ENCODE results near the gene HNF1B. TPM values are rescaled to one million over a fixed set of nuclear protein-coding genes. Genes with fewer than 3 reads are reported as not detected.

HNF1B gene
- total and polyA plus RNA-seq, 2 donors (not counting 3 experiments of a cell fraction or from before 2014, with no cell fraction given): not detected

GRCh38 chr17:37717627-37718323 lies 27.1 kb downstream of the HNF1B start:
- ChIA-PET CTCF (interaction anchor here (0.8 to 1.9 kb wide), 2 partner anchors 8 to 53 kb away, joined by 3 to 5 read pairs; no protein-coding TSS in a partner anchor), POLR2A (no interaction called here)
- no TSS peak for BruUV-seq (replicated peaks)
- no peaks in the 10 kb centered on the region for H3K9me3 ChIP-seq (replicated peaks; ENCODE audit: control insufficient read depth, insufficient read depth, low read length)
- intact Hi-C loops (cut with micrococcal nuclease) (no loop called here), dilution Hi-C loops (cut with MboI; ENCODE audit: extremely low pct_ligation_motif_present, low sequenced_read_pairs) (no loop called here)
- no peak overlapping the region for H3K4me2 ChIP-seq (ENCODE audit: insufficient read depth, low read length)
- H2AFZ ChIP-seq (ENCODE audit: low read depth, low read length): no peak overlapping the region
- no peaks in the 10 kb centered on the region for H3K79me2 ChIP-seq (ENCODE audit: control insufficient read depth, insufficient read depth, low read length)
- no peak overlapping the region for H3K9ac ChIP-seq (replicated peaks; ENCODE audit: extremely low read depth, insufficient read depth, low read length)
- H3K27ac ChIP-seq (ENCODE audit: insufficient read depth, low read depth, low read length): no peak overlapping the region
- H4K20me1 ChIP-seq (replicated peaks; ENCODE audit: control insufficient read depth, extremely low read depth, insufficient read depth, low read length): no peaks in the 10 kb centered on the region
- no peaks in the 10 kb centered on the region for H3K36me3 ChIP-seq (ENCODE audit: control insufficient read depth in 2 of 2, extremely low read depth in 1 of 2, insufficient read depth in 2 of 2, low read length in 2 of 2)
- FAIRE-seq (no peak), DNase-seq (ENCODE audit: low read depth, low spot score) (no peak)
- no peak for TF ChIP-seq GATA2 (IDR thresholded peaks at IDR 0.05; ENCODE audit: insufficient read depth, insufficient read length, low read depth, low read length)
- TF ChIP-seq POLR2AphosphoS5 (IDR thresholded peaks at IDR 0.05; ENCODE audit: insufficient read depth, low read depth, low read length): no peak
- no peak for TF ChIP-seq JUN (IDR thresholded peaks at IDR 0.05; ENCODE audit: borderline replicate concordance, insufficient read depth, insufficient read length, low read depth)
- TF ChIP-seq POLR2A (IDR thresholded peaks at IDR 0.05; ENCODE audit: low read depth, low read length): no peak
- H3K4me1 ChIP-seq (ENCODE audit: control insufficient read depth, extremely low read depth, insufficient read depth, low read length): no peaks in the 10 kb centered on the region
- no peaks in the 10 kb centered on the region for H3K9me1 ChIP-seq (replicated peaks; ENCODE audit: control insufficient read depth, extremely low read depth, insufficient read depth, low read length)
- H3K27me3 ChIP-seq (ENCODE audit: control insufficient read depth in 2 of 2, insufficient read depth in 2 of 2, low read length in 2 of 2): peaks cover 18 to 31% of the 10 kb centered on the region in 2 experiments
- no peak overlapping the region for H3K4me3 ChIP-seq (replicated peaks in 1 of 3; ENCODE audit: insufficient read depth in 1 of 3, low read depth in 1 of 3, low read length in 3 of 3)

- no peak overlapping the region for H3K9ac ChIP-seq (replicated peaks; ENCODE audit: extremely low read depth, insufficient read depth, low read length)
- no peak overlapping the region for H3K27ac ChIP-seq (ENCODE audit: insufficient read depth, low read depth, low read length)
- no peak for FAIRE-seq
- no peak overlapping the region for H2AFZ ChIP-seq (ENCODE audit: low read depth, low read length)
- peaks cover 3% of the 10 kb centered on the region for H3K4me1 ChIP-seq (ENCODE audit: control insufficient read depth, extremely low read depth, insufficient read depth, low read length)
- POLR2A ChIA-PET: no interaction called here
- H3K79me2 ChIP-seq (ENCODE audit: control insufficient read depth, insufficient read depth, low read length): no peaks in the 10 kb centered on the region
- intact Hi-C loops (cut with micrococcal nuclease): no loop called here
- CTCF ChIA-PET: no interaction called here
- dilution Hi-C loops (cut with MboI; ENCODE audit: extremely low pct_ligation_motif_present, low sequenced_read_pairs): no loop called here
- DNase-seq (ENCODE audit: low read depth, low spot score): no peak
- no peaks in the 10 kb centered on the region for H3K36me3 ChIP-seq (ENCODE audit: control insufficient read depth in 2 of 2, extremely low read depth in 1 of 2, insufficient read depth in 2 of 2, low read length in 2 of 2)
- no peak overlapping the region for H3K4me2 ChIP-seq (ENCODE audit: insufficient read depth, low read length)
- peaks cover 10 to 23% of the 10 kb centered on the region in 2 experiments for H3K27me3 ChIP-seq (ENCODE audit: control insufficient read depth in 2 of 2, insufficient read depth in 2 of 2, low read length in 2 of 2)
- no peak overlapping the region for H3K4me3 ChIP-seq (replicated peaks in 1 of 3; ENCODE audit: insufficient read depth in 1 of 3, low read depth in 1 of 3, low read length in 3 of 3)
- TF ChIP-seq MAX (IDR thresholded peaks at IDR 0.05; ENCODE audit: insufficient read depth, insufficient read length) (no peak), POLR2A (IDR thresholded peaks at IDR 0.05; ENCODE audit: low read depth, low read length) (no peak), POLR2AphosphoS5 (IDR thresholded peaks at IDR 0.05; ENCODE audit: insufficient read depth, low read depth, low read length) (no peak), MYC (IDR thresholded peaks at IDR 0.05; ENCODE audit: low read depth, low read length) (no peak), FOS (IDR thresholded peaks at IDR 0.05; ENCODE audit: borderline replicate concordance, insufficient read depth, low read length) (no peak), CTCF (IDR thresholded peaks at IDR 0.05; ENCODE audit: extremely low read depth in 1 of 2, insufficient read depth in 1 of 2, low read depth in 1 of 2, low read length in 2 of 2) (no peak), GATA2 (IDR thresholded peaks at IDR 0.05; ENCODE audit: insufficient read depth, insufficient read length, low read depth, low read length) (no peak), EZH2 (IDR thresholded peaks at IDR 0.05; ENCODE audit: borderline replicate concordance, low read depth, low read length, severe bottlenecking) (no peak)
- no peaks in the 10 kb centered on the region for H4K20me1 ChIP-seq (replicated peaks; ENCODE audit: control insufficient read depth, extremely low read depth, insufficient read depth, low read length)
- no peaks in the 10 kb centered on the region for H3K9me3 ChIP-seq (replicated peaks; ENCODE audit: control insufficient read depth, insufficient read depth, low read length)
- no TSS peak for BruUV-seq (replicated peaks)
- H3K9me1 ChIP-seq (replicated peaks; ENCODE audit: control insufficient read depth, extremely low read depth, insufficient read depth, low read length): no peaks in the 10 kb centered on the region
These were observed 30.0 kb downstream of the HNF1B start for GRCh38 chr17:37714897-37715296.

Data from endothelial cell of umbilical vein (primary cell).